Right kidney (tissue), 1 donor: Measurements from ENCODE around the gene CD86.
"Not testable (repeated sequence)": the region's sequence is repeated elsewhere in the genome, so short reads cannot be mapped to it uniquely, and the experiment has no call there.

Source experiments
- DNase-seq: peaks from one replicate; pipeline ENCODE4 v3.0.0-alpha.2; 2016

The CD86 gene

DNA sequence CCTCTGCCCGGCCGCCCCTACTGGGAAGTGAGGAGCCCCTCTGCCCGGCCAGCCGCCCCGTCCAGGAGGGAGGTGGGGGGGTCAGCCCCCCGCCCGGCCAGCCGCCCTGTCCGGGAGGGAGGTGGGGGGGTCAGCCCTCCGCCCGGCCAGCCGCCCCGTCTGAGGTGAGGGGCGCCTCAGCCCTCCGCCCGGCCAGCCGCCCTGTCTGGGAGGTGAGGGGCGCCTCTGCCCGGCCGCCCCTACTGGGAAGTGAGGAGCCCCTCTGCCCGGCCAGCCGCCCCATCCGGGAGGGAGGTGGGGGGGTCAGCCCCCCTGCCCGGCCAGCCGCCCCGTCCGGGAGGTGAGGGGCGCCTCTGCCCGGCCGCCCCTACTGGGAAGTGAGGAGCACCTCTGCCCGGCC is 109.8 kb downstream of the CD86 start:
- DNase-seq, result not testable (repeated sequence)

GRCh38 chr3:122167630-122168029 is 112.5 kb downstream of the CD86 start:
- no peak for DNase-seq

DNA sequence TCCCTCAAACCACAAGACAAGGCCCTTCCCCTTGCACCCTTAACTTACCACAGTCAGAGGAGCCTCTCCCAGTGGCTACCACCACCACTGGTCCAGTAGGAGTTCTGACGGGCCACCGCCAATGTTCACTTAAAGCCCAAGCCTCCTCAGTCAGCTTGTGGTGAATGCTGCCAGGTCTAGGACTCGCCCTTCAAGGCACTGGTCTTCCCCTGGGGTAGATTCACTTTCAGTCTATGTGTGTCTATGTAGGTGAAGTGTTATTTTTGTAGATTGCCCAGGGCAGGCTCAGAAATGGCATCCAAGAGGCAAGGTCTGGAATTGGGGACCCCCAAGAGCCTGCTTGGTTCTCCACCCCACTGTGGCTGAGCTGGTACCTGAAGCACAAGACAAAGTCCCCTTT is 112.9 kb downstream of the CD86 start:
- no peak for DNase-seq

DNA sequence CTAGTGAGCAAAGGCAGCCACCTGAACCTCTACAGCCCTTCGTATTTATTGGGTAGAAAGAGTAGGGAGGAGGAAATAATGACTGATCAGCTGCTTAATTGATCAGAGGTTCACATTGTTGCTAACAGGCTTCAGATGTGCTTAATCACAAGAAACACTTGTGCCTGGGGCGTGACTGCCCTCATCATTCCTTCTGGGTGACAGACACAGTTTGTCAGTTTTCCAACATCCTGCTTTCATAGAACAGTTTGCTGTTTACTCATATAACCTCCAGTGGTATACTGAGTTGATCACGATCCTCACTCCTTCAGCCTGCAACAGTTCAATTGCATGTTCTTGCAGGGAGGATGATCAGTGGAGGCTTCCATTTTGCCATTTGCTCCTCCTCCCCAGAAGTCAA is 114.7 kb downstream of the CD86 start:
- DNase-seq, result no peak
